ENCODE results near the gene NFKBIZ. TPM values are rescaled to one million over a fixed set of nuclear protein-coding genes. Genes with fewer than 3 reads are reported as not detected.

NFKBIZ gene
- total RNA-seq, 4 donors from 2014 or later = 37.5 to 132 (median 56.9) TPM

GRCh38 chr3:101853982-101854381 lies 4.7 kb downstream of the NFKBIZ start:
- TF ChIP-seq, protein P1, sequence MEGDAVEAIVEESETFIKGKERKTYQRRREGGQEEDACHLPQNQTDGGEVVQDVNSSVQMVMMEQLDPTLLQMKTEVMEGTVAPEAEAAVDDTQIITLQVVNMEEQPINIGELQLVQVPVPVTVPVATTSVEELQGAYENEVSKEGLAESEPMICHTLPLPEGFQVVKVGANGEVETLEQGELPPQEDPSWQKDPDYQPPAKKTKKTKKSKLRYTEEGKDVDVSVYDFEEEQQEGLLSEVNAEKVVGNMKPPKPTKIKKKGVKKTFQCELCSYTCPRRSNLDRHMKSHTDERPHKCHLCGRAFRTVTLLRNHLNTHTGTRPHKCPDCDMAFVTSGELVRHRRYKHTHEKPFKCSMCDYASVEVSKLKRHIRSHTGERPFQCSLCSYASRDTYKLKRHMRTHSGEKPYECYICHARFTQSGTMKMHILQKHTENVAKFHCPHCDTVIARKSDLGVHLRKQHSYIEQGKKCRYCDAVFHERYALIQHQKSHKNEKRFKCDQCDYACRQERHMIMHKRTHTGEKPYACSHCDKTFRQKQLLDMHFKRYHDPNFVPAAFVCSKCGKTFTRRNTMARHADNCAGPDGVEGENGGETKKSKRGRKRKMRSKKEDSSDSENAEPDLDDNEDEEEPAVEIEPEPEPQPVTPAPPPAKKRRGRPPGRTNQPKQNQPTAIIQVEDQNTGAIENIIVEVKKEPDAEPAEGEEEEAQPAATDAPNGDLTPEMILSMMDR (IDR thresholded peaks at IDR 0.05) = no peak
- TF ChIP-seq POLR2A (IDR thresholded peaks at IDR 0.05) = no peak
- Histone ChIP-seq H3K4me1 (peaks cover 9% of the 10 kb centered on the region in 2 donors), H3K27ac (no peak overlapping the region), H3K9me3 (no peaks in the 10 kb centered on the region), H3K4me3 (replicated peaks in 1 of 3) (no peak overlapping the region), H3K36me3 (peaks cover 66 to 67% of the 10 kb centered on the region in 2 donors), H3K27me3 (no peaks in the 10 kb centered on the region)
- no peak for DNase-seq
- intact Hi-C loops (cut with DNase I) = no loop called here
- WGBS, 2 donors = 96 to 97% methylated on average over 3 of the region's 3 CpGs

DNA sequence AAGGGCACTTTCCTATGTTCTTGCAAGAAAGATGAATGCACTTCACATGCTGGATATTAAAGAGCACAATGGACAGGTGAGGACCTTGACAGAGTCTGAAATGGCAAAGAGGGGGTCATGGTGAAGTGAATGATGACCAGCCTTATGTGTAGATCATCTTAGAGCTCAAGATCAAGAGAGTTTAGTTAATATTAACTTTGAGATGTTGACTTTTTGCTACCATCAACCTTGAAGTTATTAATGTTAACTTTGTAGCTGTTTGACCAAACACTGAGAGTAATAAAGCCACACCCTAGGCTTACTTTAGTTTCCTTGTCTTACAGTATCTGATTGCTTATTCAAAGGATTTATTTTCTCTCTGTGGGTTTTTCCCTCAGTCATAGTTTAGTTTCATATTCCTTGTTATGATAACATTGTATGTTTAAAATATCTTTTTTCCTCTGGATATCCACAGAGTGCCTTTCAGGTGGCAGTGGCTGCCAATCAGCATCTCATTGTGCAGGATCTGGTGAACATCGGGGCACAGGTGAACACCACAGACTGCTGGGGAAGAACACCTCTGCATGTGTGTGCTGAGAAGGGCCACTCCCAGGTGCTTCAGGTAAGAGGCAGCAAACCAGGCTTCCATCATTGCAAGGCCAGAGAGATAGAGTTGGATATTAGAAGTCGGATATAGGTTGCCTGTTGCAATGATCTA lies 5.4 kb downstream of the NFKBIZ start:
- intact Hi-C loops (cut with DNase I) = no loop called here
- Histone ChIP-seq H3K4me3 (replicated peaks in 1 of 3) (no peak overlapping the region), H3K9me3 (no peaks in the 10 kb centered on the region), H3K36me3 (peaks cover 74 to 75% of the 10 kb centered on the region in 2 donors), H3K4me1 (peaks cover 9% of the 10 kb centered on the region in 2 donors), H3K27ac (no peak overlapping the region), H3K27me3 (no peaks in the 10 kb centered on the region)
- WGBS, 2 donors = 93 to 96% methylated on average over 2 of the region's 2 CpGs
- DNase-seq = no peak
- TF ChIP-seq, protein P1 (IDR thresholded peaks at IDR 0.05) = no peak
- no peak for TF ChIP-seq POLR2A (IDR thresholded peaks at IDR 0.05)

GRCh38 chr3:101857301-101857741 lies 8.0 kb downstream of the NFKBIZ start:
- 93 to 97% methylated on average over 8 of the region's 8 CpGs for WGBS, 2 donors

GRCh38 chr3:101858464-101859030 lies 9.2 kb downstream of the NFKBIZ start:
- no peak overlapping the region for H3K27ac ChIP-seq
- no peak overlapping the region for H3K4me3 ChIP-seq (replicated peaks in 1 of 3)
- peaks cover 75 to 77% of the 10 kb centered on the region in 2 donors for H3K36me3 ChIP-seq
- no peaks in the 10 kb centered on the region for H3K9me3 ChIP-seq
- no peaks in the 10 kb centered on the region for H3K27me3 ChIP-seq
- TF ChIP-seq, protein P1 (IDR thresholded peaks at IDR 0.05) = no peak
- TF ChIP-seq POLR2A (IDR thresholded peaks at IDR 0.05) = no peak
- WGBS, 2 donors = 94 to 96% methylated on average over 4 of the region's 4 CpGs
- no peak for DNase-seq
- H3K4me1 ChIP-seq = peaks cover 0 to 3% of the 10 kb centered on the region in 2 donors
- intact Hi-C loops (cut with DNase I) = no loop called here

More at GRCh38 chr3:101857301-101857741, 8.0 kb downstream of the NFKBIZ start:
- Histone ChIP-seq H3K4me1 (peaks cover 1 to 9% of the 10 kb centered on the region in 2 donors), H3K4me3 (replicated peaks in 1 of 3) (no peak overlapping the region), H3K27me3 (no peaks in the 10 kb centered on the region), H3K36me3 (peaks cover 87 to 90% of the 10 kb centered on the region in 2 donors), H3K9me3 (no peaks in the 10 kb centered on the region), H3K27ac (no peak overlapping the region)
- TF ChIP-seq, protein P1 (IDR thresholded peaks at IDR 0.05) = no peak
- no peak for TF ChIP-seq POLR2A (IDR thresholded peaks at IDR 0.05)
- no peak for DNase-seq
- intact Hi-C loops (cut with DNase I) = no loop called here

DNA sequence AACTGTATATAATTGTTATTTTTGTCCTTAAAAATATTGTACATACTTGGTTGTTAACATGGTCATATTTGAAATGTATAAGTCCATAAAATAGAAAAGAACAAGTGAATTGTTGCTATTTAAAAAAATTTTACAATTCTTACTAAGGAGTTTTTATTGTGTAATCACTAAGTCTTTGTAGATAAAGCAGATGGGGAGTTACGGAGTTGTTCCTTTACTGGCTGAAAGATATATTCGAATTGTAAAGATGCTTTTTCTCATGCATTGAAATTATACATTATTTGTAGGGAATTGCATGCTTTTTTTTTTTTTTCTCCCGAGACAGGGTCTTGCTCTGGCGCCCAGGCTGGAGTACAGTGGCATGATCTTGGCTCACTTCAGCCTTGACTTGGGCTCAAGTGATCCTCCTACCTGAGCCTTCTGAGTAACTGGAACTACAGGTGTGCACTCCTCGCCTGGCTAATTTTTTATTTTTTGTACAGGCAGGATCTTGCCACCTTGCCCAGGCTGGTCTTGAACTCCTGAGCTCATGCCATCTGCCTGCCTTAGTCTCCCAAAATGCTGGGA lies 10.7 kb downstream of the NFKBIZ start:
- DNase-seq = no peak
- H3K36me3 ChIP-seq = peaks cover 61 to 63% of the 10 kb centered on the region in 2 donors
- TF ChIP-seq POLR2A (IDR thresholded peaks at IDR 0.05) = no peak
- TF ChIP-seq, protein P1 (IDR thresholded peaks at IDR 0.05) = no peak
- H3K27me3 ChIP-seq = no peaks in the 10 kb centered on the region
- no peak overlapping the region for H3K27ac ChIP-seq
- intact Hi-C loops (cut with DNase I) = no loop called here
- WGBS, 2 donors = 94 to 98% methylated on average over 5 of the region's 5 CpGs
- H3K9me3 ChIP-seq = no peaks in the 10 kb centered on the region
- H3K4me1 ChIP-seq = peaks cover 0 to 3% of the 10 kb centered on the region in 2 donors
- H3K4me3 ChIP-seq (replicated peaks in 1 of 3) = no peak overlapping the region

Data from thyroid gland (tissue), 4 donors.